Adrenal gland (tissue), 12 donors: Measurements from ENCODE around the gene DOCK1. TPM values are rescaled to one million over a fixed set of nuclear protein-coding genes. Genes with fewer than 3 reads are reported as not detected.
"Not testable (repeated sequence)": the region's sequence is repeated elsewhere in the genome, so short reads cannot be mapped to it uniquely, and the experiment has no call there.

Source experiments
- DNase-seq, 7 donors: peaks; one replicate each; pipeline ENCODE4 v3.0.0-alpha.2; 2019 to 2020
- H3K27ac ChIP-seq, 5 donors: fragments of 200-600 bp; sonication (generic) in 4 of 5; 1 replicate in 3 of 5; 2 replicates in 2 of 5; pipeline versions ENCODE4 v1.5.1 to v1.8.0; 2016 to 2020; ENCODE audit warnings: mild to moderate bottlenecking in 1 of 5
- H3K27me3 ChIP-seq: fragments of 200-600 bp; 2 replicates; pipeline ENCODE4 v1.8.0; 2021
- H3K36me3 ChIP-seq, 2 donors: fragments of 200-600 bp; replicated peaks in 1 of 2; 1 replicate in 1 of 2; 2 replicates in 1 of 2; pipeline versions ENCODE4 v1.5.1 to v1.8.0; 2018 to 2022
- H3K4me1 ChIP-seq, 2 donors: fragments of 200-600 bp; replicated peaks in 1 of 2; 1 replicate in 1 of 2; 2 replicates in 1 of 2; pipeline versions ENCODE4 v1.5.1 to v1.8.0; 2018 to 2021
- H3K4me3 ChIP-seq, 4 donors: fragments of 200-600 bp; sonication (generic) in 3 of 4; one replicate each; pipeline ENCODE4 v1.5.1; 2016 to 2018
- H3K9me3 ChIP-seq, 3 donors: fragments of 200-600 bp; sonication (generic) in 1 of 3; replicated peaks in 1 of 3; 1 replicate in 2 of 3; 2 replicates in 1 of 3; pipeline versions ENCODE4 v1.5.1 to v1.8.0; 2016 to 2021
- POLR2A ChIP-seq, 2 donors: fragments of 450-650 bp; IDR thresholded peaks; one replicate each; pipeline ENCODE4 v1.6.1; 2017; ENCODE audit warnings: antibody characterized with exemption in 2 of 2, mild to moderate bottlenecking in 2 of 2, moderate library complexity in 1 of 2
- WGBS, 4 donors: extraction: QIAGEN DNeasy Blood & Tissue Kit in 2 of 4; methylation state at CpG; one replicate each; pipeline versions ENCODE4 v1.1.5 to v1.1.7; 2013 to 2017; 5-methylcytosine and 5-hydroxymethylcytosine counted together
- intact Hi-C, 2 donors: fragments of 100-400 bp; cut with DNase I; formaldehyde crosslinking; loops; one replicate each; pipeline versions ENCODE4 v1.14.1 to v1.15.0; 2022 to 2023
- polyA plus RNA-seq, 3 donors: library from polyadenylated mRNA; stranded (reverse); fragments of 200-250 nt in 2 of 3; fragments of 350-450 nt in 1 of 3; fragmentation: Illumina TruSeq in 1 of 3; extraction: RNeasy Lipid Tissue Mini Kit (QIAGEN cat#74804) in 1 of 3; gene quantifications; one replicate each; pipeline ENCODE4 v1.2.3, GENCODE V29; 2013 to 2014
- total RNA-seq, 9 donors: library from RNA; depleted of rRNA in 4 of 9; stranded (reverse); fragments of >200 nt in 4 of 9; fragments of 120-200 nt in 1 of 9; fragmentation: NEBNext Ultra II Directional in 1 of 9; extraction: Animal tissue kit (Norgen Biotek cat#: 25700) in 1 of 9; gene quantifications; one replicate each; pipeline versions ENCODE4 v1.1.0 to v1.2.4, GENCODE V29; 2013 to 2023
- TF ChIP-seq, protein P1 (sequence below), 6 experiments: fragments of 450-650 bp in 4 of 6; fragments of 200-600 bp in 2 of 6; sonication (generic) in 1 of 6; IDR thresholded peaks; 1 replicate in 5 of 6; 2 replicates in 1 of 6; pipeline versions ENCODE4 v1.5.1 to v1.8.0; 2016 to 2021; ENCODE audit warnings: antibody characterized with exemption in 6 of 6, mild to moderate bottlenecking in 2 of 6, moderate library complexity in 1 of 6
- donor health status: healthy with polysubstance abuse.
- donor health status: Bipolar disorder and iron deficiency.
- donor health status: DM: yes; HTN: yes; CAD: no.
- donor health status: DM: no; HTN: no; CAD: no.
- donor health status: DM: no; HTN: no; CAD: no.
- donor health status: DM: yes; HTN: yes; CAD: no.

DOCK1 gene
- total and polyA plus RNA-seq, 12 donors: 8.1 to 30.4 (median 21.6) TPM

- no peaks in the 10 kb centered on the region for H3K9me3 ChIP-seq
- TF ChIP-seq, protein P1, sequence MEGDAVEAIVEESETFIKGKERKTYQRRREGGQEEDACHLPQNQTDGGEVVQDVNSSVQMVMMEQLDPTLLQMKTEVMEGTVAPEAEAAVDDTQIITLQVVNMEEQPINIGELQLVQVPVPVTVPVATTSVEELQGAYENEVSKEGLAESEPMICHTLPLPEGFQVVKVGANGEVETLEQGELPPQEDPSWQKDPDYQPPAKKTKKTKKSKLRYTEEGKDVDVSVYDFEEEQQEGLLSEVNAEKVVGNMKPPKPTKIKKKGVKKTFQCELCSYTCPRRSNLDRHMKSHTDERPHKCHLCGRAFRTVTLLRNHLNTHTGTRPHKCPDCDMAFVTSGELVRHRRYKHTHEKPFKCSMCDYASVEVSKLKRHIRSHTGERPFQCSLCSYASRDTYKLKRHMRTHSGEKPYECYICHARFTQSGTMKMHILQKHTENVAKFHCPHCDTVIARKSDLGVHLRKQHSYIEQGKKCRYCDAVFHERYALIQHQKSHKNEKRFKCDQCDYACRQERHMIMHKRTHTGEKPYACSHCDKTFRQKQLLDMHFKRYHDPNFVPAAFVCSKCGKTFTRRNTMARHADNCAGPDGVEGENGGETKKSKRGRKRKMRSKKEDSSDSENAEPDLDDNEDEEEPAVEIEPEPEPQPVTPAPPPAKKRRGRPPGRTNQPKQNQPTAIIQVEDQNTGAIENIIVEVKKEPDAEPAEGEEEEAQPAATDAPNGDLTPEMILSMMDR (IDR thresholded peaks at IDR 0.05): no peak
- TF ChIP-seq POLR2A (IDR thresholded peaks at IDR 0.05): no peak
- intact Hi-C loops: no loop called here
- H3K4me1 ChIP-seq: no peaks in the 10 kb centered on the region
- no peaks in the 10 kb centered on the region for H3K27me3 ChIP-seq
- H3K27ac ChIP-seq: no peak overlapping the region
- no peaks in the 10 kb centered on the region for H3K36me3 ChIP-seq
- DNase-seq: no peak
- H3K4me3 ChIP-seq: no peak overlapping the region
- 81 to 93% (median 86%) methylated on average over 4 to 10 of the region's 10 CpGs for WGBS, 4 donors
Measured at GRCh38 chr10:126878594-126878993, 26.6 kb upstream of the DOCK1 start.

GRCh38 chr10:126880926-126881325, 24.3 kb upstream of the DOCK1 start:
- Histone ChIP-seq H3K27me3 (no peaks in the 10 kb centered on the region), H3K27ac (no peak overlapping the region), H3K9me3 (no peaks in the 10 kb centered on the region), H3K4me3 (no peak overlapping the region), H3K36me3 (no peaks in the 10 kb centered on the region), H3K4me1 (no peaks in the 10 kb centered on the region)
- WGBS, 4 donors: 66 to 86% (median 76%) methylated on average over 4 to 5 of the region's 5 CpGs
- intact Hi-C loops: no loop called here
- DNase-seq: no peak
- no peak for TF ChIP-seq POLR2A (IDR thresholded peaks at IDR 0.05)
- TF ChIP-seq, protein P1 (IDR thresholded peaks at IDR 0.05): no peak

GRCh38 chr10:126882055-126882454, 23.2 kb upstream of the DOCK1 start:
- 26 to 46% (median 30%) methylated on average over 2 to 16 of the region's 16 CpGs for WGBS, 4 donors
- H3K4me3 ChIP-seq, H3K9me3 ChIP-seq, H3K27ac ChIP-seq, H3K4me1 ChIP-seq, H3K27me3 ChIP-seq, H3K36me3 ChIP-seq, DNase-seq, intact Hi-C loops: not testable (repeated sequence)

DNA sequence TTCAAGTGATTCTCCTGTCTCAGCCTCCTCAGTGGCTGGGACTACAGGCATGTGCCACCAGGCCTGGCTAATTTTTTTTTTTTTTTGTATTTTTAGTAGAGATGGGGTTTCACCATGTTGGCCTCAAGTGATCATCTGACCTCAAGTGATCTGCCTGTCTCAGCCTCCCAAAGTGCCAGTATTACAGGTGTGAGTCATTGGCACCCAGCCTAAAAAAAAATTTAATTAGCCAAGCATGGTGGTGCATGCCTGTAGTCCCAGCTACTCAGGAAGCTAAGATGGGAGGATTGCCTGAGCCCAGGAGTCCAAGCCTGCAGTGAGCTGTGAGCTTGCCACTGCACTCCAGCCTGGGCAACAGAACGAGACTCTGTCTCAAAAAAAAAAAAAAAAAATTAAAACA, 16.8 kb upstream of the DOCK1 start:
- WGBS, 4 donors: 70 to 91% (median 82%) methylated on average over 1 of the region's 1 CpG
- DNase-seq, H3K9me3 ChIP-seq, H3K36me3 ChIP-seq, intact Hi-C loops, H3K4me1 ChIP-seq, H3K27ac ChIP-seq, H3K4me3 ChIP-seq, H3K27me3 ChIP-seq: not testable (repeated sequence)

GRCh38 chr10:126889421-126889820, 15.8 kb upstream of the DOCK1 start:
- intact Hi-C loops: no loop called here
- H3K4me3 ChIP-seq: no peak overlapping the region
- TF ChIP-seq, protein P1 (IDR thresholded peaks at IDR 0.05): no peak
- TF ChIP-seq POLR2A (IDR thresholded peaks at IDR 0.05): no peak
- H3K27me3 ChIP-seq: no peaks in the 10 kb centered on the region
- H3K36me3 ChIP-seq: no peaks in the 10 kb centered on the region
- WGBS, 4 donors: 44 to 59% (median 53%) methylated on average over 1 of the region's 1 CpG
- no peaks in the 10 kb centered on the region for H3K9me3 ChIP-seq
- no peak overlapping the region for H3K27ac ChIP-seq
- H3K4me1 ChIP-seq: no peaks in the 10 kb centered on the region
- no peak for DNase-seq

GRCh38 chr10:126890797-126891196, 14.4 kb upstream of the DOCK1 start:
- intact Hi-C loops: loop anchor here in 1 of 2 donors (5.0 kb wide), 1 partner anchor 218 kb away; the partner anchor contains the start of gene C10orf90
- H3K4me3 ChIP-seq, H3K27ac ChIP-seq, DNase-seq, H3K9me3 ChIP-seq, H3K27me3 ChIP-seq, H3K36me3 ChIP-seq, H3K4me1 ChIP-seq: not testable (repeated sequence)
- 78 to 88% (median 81%) methylated on average over 5 of the region's 5 CpGs for WGBS, 4 donors
